IPS DF 19.7 (cell line): ENCODE data around the gene CEP164.

Experiments
- DNase-seq: peaks from one replicate; pipeline ENCODE4 v3.0.0-alpha.2; 2013; ENCODE audit warnings: low read depth, low spot score

The CEP164 gene

DNA sequence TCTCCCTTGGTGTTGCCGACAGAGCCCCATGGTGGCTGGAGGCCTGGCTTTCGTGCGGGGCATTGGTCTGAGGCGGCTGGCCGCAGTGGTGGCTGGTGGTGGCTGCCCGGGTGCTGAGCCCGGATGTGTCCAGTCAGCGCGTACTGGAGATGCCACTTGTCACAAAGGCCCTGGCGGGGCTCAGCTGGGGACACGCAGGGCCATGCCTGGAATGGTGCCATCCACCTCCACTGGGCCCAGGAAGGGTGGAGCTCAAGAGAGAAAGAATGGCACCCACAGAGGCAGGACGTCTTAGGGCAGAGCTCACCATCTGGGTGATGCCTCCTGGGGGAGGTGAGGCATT lies 92.5 kb downstream of the CEP164 start:
- no peak for DNase-seq

DNA sequence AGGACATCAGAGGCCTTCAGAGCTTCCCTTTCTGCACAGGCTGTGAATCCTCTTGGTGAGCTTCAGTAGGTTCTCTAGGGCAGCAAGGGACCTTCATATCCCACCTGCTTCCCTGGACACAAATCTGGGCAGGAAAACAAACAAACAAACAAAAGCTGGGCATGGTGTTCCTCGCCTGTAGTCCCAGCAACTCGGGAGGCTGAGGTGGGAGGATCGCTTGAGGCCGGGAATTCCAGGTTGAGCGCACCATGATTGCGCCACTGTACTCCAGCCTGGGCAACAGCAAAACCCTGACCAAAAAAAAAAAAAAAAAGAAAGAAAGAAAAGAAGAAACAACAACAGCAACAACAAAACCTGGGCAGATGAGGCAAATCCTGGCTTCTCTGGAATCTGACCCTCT lies 92.9 kb downstream of the CEP164 start:
- no peak for DNase-seq

DNA sequence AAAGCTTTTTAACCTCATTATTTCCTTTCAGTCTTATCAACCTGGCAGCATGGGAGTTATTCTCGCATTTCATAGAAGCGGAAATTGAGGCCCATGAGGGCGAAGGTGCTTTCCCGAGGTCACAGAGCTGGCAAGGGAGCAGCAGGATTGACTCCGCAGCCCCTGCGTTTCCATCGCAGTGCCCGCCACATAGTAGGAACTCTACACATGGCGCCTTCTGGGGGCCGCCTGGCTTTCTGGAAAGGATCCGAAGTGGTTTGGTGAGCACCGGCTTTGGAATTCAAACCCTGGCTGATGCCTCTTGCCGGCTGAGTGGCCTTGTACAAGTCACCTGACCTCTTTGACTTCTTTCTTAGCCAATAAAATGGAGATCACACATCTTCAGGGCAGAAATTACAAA lies 93.4 kb downstream of the CEP164 start:
- DNase-seq = no peak

DNA sequence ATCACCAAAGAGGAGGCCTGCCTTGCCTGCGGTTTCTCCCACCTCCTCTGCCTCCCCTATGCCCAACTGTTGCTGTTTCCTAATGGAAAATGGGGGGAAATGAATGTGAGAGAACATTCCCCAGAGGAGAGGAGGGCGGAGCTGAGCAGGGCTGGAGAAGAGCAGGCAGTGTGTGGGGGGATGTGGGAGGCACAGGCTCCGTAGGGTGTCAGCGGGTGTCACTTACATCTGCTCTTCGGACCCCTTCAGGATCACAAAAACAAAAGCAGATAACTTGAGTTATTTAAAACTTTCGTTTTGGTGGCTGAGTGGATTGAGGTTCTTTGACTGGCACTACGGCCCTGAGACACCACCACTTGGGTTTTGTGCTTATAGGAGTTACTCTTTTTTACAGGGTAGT lies 93.8 kb downstream of the CEP164 start:
- no peak for DNase-seq

DNA sequence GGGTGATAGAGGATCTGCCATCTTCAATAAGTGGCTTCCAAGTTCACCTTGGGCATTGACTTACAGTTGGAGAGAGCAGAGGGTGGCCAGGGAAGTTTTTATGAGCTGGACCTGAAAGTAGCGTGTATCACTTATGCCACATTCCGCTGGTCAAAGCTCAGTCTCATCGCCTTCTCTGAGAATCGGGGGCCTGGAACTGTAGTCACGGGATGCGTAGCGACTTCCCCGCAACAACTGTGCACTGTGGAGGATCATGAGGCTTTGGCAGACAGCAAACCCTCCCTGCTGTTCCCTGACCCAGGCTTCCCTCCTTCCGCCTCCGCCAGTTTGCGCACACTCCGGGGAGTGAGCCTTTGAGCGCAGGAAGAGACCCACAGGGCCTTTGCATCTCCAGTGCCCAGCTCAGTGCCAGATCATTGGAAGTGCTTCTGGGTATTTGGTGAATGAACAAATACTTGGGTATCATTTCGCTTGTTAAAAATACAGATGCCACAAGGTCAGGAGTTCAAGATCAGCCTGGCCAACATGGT lies 95.5 kb downstream of the CEP164 start:
- DNase-seq = no peak

DNA sequence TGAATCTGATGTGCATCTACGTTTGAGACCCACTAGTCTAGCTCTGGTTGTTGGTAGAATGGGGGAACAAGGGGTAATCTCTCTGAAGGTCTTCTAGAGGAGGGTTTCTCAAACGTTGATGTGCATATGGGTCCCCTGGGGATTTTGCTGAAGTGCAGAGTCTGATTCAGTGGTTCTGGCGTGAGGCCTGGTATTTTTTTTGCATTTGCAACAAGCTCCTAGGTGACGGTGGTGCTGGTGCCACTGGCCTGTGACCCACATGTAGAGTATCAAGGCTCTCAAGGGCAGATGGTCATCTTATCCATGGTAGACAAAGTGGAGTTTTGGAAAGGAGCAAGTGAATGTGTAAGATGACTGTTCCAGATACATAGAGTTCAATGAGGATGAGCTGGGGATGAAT lies 97.1 kb downstream of the CEP164 start:
- DNase-seq = no peak

DNA sequence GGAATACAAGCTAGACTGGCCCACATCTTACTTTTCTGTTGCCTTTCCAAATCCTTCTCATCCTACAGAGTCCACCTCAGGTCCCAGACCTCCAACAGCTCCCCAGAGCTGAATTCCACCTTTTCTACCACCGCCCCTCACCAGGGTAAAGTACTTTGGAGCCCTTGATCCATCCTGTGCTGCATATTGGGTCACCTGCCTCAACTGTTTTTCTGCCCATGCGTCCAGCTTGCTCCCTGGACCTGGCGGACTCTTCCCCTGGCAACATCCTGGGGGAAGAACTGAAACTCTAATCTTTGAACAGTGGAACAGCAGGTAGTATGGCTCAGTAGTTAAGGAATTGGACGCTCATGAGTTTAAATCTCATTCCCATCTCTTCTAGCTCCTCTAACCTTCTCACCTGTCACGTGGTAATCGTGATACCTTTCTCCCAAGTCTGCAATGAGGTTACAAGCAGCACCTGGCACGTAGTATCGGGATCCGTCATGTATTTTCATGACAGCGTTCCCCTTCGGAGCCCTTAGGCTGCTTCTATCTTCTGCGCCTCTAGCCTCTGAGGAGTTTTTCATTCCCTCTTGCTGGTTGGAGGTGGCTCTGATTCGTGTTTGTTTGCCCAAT lies 98.1 kb downstream of the CEP164 start:
- DNase-seq = no peak

DNA sequence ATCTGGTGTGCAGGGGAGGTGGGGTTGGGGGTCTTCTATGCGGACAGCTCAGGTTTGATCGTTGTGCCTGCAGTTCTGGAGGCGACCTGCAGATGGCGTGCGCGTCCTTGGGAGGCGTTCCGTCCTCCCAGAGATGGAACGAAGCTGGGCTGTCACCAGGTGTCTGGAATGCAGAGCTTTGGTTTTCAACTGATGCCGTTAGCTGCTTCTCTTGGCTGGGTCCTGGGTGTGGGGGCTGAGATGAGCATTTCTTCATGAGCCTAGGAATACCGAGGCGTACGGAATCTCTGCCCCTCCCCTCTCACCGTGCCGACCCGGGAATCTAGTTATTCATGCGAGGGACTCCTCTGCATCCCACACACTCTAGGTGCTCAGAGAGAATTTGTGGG lies 98.6 kb downstream of the CEP164 start:
- DNase-seq = peak; percentile 50

DNA sequence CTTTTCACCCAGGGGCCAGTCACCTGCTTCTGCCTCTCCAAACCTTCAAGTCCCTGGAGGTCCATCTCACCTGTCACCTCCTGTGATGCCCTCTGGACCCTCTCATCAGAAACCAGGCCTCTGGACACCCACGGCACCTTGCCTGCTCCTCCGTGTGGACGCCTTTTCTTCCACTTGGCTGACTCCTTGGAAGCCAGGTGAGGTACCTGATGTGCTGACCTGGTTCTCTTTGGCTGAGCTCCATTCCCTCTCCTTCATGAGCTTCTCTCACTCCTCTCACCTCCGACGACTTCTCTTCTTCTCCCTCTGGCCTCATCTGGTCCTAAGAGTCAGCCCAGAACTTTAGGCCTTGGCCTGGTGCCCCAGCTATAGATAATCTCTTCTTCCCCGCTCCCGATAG lies 99.3 kb downstream of the CEP164 start:
- no peak for DNase-seq

DNA sequence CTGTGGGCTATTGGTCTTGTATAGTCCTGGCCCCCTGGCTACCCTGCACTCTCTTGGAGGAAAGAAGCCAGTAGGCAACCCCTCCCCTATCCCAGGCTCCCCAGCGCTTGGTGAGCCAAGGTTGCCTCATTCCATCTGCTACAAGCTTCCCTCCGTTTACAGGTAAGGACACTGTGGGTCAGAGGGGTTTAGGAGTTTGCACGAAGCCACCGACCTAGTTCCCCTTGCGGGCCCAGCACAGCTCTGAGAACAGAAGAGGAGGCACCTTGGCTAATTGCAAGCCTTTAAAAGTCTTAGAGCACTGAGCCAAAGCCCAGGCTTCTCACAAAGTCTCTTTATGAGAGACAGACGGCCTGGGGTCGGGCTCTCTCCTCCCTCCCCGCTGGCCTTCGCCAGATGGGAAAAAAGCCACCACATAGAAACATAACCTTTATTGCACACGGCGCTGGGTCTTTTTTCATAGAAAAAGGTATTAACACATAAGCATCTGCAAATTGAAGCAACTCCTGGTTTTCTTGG lies 99.8 kb downstream of the CEP164 start:
- no peak for DNase-seq

DNA sequence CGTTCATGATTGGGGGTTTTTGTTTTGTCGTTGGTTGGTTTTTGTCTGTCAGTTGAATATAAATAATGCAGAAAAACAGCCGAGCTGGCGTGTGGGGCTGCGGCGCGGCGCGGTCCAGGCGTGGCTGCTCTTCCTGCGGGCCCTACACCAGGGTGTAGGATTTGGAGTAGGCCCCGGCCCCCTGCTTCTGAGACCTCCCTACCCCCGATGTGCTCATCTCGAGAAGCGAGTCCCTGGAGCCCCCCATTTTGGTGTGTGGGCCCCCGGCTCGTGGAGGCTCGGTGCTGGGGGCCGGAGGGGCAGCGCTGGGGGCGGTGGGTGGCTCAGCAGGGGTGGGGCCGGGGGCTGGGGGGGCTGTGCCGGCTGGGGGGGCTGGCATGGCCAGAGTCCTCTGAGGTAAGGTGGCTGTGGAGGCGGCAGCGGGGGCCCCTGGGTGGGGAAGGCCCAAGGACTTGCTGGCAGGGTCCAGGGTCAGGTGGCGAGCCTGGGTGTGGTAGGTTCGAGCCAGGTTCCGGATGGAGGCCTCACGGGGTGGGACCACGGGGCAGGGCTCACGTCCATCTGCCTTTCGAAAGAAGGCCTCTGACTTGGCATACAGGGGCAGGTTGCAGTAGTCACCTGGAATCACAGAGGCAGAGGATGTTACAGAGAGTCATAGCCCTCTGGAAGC lies 100.7 kb downstream of the CEP164 start:
- DNase-seq = no peak

DNA sequence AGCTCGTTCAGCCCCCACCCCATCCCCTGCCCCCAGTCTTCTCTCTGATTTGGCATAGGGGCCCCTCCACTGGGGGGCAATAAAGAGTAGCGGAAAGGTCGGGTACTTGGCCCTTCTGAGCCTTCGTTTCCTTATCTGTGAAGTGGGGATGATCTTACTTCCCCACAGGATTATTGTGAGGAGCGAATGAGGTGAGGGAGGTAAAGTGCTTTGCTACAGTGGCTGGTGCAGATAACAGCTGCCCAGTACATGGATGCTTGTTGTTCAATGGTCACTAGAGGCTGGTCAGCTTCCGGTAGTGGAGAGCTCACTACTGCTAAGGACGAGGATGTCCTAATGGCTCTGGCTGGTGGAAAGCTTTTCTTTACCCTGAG lies 101.2 kb downstream of the CEP164 start:
- no peak for DNase-seq

DNA sequence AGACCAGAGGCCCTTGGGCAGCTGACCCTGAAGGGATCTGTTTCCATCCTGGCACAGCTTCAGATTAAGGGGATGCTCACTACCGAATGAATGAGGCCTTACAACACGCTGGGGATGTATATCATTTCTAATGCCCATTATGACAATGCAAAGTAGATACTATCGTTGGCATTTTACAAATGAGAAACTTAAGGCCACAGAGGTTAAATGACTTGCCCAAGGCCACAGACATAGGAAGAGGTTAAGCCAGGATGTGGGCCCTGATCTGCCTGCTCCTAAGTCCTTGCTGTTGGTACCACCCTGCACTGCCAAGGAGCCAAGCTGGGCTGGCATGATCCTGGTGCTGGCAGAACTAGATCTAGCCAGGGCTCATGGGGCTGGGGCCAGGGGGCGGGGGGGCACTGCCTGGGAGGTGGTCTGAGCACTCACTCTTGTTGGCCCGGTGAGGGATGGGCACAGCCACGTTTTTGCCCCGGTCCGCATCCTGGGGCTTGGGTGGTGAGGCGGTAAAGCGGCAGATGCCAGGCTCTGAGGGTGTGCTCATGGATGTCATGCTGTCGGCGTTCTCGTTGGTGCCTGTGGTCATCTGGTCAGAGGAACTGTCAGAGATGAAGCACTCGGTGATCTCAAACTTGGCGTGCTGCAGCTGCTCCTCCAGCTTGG lies 102.8 kb downstream of the CEP164 start:
- DNase-seq = no peak

DNA sequence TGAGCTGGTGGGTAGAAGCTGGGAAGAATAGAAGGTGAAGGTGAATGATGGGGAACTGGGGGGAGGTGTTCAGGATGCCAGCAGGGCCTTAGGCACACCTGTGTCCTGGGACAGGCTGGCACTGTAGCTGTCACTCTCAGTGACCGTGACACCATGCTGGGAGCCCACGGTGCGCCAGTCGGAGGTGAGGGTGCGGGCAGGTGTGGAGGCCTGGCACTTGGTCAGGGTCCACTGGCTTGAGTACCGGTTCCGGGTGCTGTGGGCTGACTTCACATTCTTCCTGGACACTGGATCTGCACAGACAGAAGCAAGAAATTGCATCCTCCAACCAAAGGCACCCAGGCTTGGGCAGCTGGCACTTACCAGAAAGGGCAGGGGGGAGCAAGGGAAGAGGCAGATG lies 103.8 kb downstream of the CEP164 start:
- no peak for DNase-seq

DNA sequence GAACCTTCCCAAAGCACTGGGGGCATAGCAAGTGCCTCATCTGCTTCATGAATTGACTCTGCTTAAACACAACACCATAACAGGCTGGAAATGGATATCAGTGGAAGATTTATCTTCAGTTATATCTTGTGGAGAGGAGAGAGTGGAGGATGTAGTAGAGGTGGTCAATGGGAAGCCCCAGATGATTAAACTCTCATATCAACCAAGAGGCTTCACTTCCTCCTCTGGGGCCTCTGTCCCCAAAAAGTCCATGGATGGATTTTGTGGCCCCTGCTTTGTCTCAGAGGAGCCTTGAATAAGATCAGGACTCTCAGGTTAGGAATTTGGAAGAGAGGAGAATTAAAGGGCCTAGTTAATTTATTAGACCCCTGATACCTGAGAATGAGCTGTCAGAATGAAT lies 106.1 kb downstream of the CEP164 start:
- DNase-seq = no peak

DNA sequence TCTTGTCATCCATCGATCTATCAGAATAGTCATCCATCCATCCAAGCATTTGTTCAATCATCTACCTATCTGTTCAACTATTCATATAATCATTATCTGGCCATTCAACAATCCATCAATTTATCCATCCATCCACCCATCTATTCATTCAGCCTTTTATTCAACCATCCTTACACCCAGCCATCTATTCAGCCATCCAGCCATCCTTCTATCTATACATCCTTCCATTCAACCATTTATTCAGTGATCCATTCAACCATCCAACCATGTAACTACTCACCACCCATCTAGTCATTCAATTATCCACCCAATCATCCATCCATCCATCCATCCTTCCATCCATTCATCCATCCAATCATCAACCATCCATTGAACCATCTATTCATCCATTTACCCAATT lies 106.8 kb downstream of the CEP164 start:
- no peak for DNase-seq

DNA sequence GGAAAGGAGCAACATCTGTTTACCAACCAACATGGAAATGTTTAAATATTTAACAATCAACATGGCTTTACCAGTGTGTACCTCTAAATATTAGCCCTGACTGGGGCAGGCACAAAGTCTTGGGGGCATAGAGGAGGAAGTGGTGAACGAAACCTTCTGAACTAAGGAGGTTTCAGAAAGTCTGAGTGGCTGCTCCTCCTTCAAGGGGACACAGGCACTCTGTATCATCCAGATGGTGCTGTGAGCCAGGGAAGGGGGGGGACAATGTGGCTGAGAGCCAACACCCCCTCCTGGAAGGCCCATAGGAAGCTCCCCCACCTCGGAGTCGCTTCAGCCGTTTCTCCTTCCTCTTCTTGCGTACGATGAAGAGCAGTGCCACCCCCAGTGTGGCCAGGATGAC lies 107.7 kb downstream of the CEP164 start:
- no peak for DNase-seq

DNA sequence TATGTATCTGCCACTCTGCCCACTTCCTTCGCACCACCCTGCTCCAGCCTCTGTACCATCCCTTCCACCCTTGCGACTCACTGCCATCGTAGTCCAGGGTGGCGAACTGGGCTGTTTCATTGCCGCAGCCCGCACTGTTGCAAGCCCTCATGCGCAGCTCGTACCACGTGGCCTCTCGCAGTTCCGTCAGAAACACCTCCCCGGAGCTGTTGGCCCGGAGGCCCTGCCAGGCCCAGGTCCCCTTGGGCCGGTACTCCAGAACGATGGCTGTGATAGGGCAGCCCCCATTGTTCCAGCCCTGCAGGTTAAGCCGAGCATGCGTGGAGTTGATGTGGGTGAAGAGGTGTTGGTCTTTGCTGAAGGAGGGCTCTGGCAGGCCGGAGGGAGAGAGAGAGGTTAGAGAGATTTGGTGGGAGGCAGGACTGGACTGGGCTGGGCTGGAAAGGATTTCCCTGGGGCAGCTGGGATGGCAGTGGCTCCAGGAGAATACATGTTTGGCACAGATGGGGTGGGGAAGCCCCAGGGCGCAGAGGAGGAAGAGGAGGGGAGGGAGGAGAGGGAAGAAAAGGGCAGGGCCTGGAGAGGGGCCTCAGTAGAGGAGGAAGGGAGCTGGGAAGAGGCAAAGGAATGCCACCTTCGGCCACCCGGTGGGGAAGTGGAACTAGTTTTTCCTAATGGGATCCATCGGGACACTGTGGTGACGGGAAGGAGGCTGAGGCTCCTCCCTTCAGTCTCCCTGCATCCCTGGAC lies 109.6 kb downstream of the CEP164 start:
- DNase-seq = no peak

DNA sequence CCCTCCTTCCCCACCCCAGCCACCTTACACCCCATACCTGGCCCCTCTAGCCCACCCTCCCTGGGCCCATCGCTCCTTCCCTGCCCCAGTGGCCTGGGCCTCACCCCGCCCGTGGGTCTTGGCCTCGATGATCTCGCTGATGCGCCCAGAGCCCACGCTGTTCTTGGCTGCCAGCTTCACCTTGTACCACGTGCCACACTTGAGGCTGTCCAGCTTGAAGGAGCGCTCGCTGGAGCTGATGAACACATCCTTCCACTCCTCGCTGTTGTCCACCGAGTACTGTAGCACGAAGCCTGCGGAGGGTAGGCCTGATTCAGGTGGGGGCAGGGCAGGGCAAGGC lies 110.1 kb downstream of the CEP164 start:
- DNase-seq = no peak

DNA sequence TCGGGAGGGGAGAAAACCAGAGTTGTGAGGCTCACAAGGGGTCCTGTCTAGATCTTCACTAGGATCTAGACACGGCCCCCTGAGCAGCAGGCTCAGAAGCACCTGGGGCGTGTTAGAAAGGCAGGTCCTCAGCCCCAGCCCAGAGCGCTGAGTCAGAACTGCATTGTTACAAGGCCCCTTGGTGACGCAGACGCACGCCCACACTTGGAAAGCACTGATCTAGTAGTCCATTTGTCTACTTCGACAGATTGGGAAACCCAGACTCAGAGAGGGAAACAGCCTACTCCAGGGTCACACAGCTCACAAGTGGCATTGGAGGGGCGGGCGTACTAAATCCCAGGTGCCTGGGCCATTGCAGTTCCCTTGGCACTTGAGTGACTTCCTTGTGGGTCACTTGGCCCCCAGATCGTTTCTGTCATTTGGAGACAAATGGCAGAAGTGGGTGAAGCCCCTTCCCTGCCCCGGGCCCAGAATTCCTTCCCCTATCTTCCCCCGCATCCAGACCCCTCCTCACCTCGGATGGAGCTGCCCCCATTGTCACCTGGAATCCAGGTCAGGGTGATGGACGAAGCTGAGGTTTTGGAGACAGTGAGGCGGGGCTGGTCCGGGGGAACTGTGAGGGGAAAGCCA lies 110.8 kb downstream of the CEP164 start:
- no peak for DNase-seq

DNA sequence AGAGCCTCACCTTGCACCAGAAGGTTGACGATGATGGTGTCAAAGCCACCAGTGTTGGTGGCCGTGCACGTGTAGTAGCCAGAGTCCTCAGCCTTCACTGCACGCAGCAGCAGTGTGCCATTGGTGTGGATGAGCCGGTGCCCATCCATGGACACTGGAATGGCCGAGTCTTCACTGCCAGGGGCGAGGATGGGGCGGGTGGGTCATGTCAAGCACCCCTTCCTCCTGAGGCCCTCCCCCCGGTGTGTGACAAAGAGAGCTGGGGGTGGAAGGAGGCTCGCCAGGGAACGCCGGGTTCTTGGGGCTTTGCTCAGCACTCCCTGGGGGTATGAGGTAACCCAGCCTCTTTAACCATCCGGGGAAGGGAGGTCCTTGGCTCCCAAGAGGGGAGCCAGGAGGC lies 111.6 kb downstream of the CEP164 start:
- DNase-seq = no peak

DNA sequence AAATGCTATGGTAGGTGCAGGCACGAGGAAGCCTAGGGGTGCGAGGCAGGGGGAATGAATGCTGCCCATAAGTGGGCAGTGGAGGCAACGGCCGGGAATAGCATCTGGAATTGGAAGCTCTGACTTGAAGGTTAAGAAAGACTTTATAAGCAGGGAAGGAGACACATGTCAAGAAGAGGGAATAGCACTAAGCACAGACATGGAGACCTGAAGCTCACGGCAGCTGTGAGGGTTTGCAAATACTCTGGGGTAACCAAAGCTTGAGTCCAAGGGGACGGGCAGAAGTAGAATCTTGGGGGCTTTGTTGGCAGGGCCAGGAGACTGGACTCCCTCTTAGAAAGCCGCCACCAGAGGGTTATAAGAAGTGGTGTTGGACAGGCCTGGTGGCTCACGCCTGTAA lies 112.6 kb downstream of the CEP164 start:
- no peak for DNase-seq
